ENCODE measurements around the gene TRIM2. TPM values are rescaled to one million over a fixed set of nuclear protein-coding genes. Genes with fewer than 3 reads are reported as not detected.

Gene TRIM2
- polyA plus RNA-seq, 3 donors: 0.50 to 0.96 (median 0.76) TPM

DNA sequence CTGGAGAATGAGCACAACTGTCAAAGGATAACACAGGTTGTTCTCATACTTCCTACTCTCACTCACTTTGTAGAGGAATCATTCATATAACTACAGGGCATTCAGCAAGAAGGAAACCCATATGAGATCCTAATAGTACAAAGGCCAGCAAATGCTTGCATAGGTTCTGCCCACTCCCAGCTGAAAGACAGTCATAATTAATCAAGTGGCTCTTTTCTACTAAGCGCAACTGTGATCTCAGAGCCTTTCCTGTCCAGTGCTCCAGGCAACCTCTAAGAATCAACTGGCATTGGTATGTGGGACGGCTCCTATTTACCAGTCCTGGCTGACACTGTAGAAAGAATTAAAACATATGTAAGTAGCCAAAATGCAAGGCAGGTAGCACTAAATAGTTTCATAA is 121.3 kb downstream of the TRIM2 start:
- intact Hi-C loops (cut with micrococcal nuclease): no loop called here

DNA sequence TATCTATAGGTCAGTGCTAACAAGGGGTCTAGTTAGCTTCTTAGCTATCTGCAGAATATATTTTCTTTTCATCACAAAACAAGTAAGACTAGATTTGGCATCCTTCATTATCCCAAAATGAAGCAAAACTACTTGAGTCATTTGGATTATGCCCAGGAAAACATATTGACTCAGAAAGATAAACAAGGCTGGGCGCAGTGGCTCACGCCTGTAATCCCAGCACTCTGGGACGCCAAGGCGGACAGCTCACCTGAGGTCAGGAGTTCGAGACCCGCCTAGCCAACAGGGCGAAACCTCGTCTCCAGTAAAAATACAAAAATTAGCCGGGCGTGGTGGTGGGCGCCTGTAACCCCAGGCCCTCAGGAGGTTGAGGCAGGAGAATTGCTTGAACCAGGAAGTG is 122.3 kb downstream of the TRIM2 start:
- no peaks in the 10 kb centered on the region for H3K36me3 Mint-ChIP-seq
- no peaks in the 10 kb centered on the region for H4K20me1 ChIP-seq (ENCODE audit: insufficient read depth, low read length)
- peaks cover 5% of the 10 kb centered on the region for H3K4me1 Mint-ChIP-seq
- H3K27me3 Mint-ChIP-seq (ENCODE audit: low read depth in 3 of 3): peaks cover 0 to 2% (median 1%) of the 10 kb centered on the region in 3 donors
- peak overlapping the region in 1 of 7 donors; percentile 53 for H3K27ac Mint-ChIP-seq
- DNase-seq: no peak
- no peaks in the 10 kb centered on the region for H3K9me3 ChIP-seq (replicated peaks in 1 of 2; ENCODE audit: control insufficient read depth in 1 of 2, insufficient read depth in 1 of 2, low read length in 2 of 2)
- H3K9ac ChIP-seq (ENCODE audit: insufficient read depth, low read length, poor library complexity, severe bottlenecking): no peak overlapping the region
- no peak overlapping the region for H3K4me3 ChIP-seq (replicated peaks in 1 of 3; ENCODE audit: low read depth in 2 of 3, low read length in 3 of 3)
- no peak overlapping the region for H3K4me3 Mint-ChIP-seq
- intact Hi-C loops (cut with micrococcal nuclease): no loop called here
- TF ChIP-seq, protein P1, sequence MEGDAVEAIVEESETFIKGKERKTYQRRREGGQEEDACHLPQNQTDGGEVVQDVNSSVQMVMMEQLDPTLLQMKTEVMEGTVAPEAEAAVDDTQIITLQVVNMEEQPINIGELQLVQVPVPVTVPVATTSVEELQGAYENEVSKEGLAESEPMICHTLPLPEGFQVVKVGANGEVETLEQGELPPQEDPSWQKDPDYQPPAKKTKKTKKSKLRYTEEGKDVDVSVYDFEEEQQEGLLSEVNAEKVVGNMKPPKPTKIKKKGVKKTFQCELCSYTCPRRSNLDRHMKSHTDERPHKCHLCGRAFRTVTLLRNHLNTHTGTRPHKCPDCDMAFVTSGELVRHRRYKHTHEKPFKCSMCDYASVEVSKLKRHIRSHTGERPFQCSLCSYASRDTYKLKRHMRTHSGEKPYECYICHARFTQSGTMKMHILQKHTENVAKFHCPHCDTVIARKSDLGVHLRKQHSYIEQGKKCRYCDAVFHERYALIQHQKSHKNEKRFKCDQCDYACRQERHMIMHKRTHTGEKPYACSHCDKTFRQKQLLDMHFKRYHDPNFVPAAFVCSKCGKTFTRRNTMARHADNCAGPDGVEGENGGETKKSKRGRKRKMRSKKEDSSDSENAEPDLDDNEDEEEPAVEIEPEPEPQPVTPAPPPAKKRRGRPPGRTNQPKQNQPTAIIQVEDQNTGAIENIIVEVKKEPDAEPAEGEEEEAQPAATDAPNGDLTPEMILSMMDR (IDR thresholded peaks at IDR 0.05): no peak
- no peaks in the 10 kb centered on the region for H3K79me2 ChIP-seq (ENCODE audit: insufficient read depth, low read length)
- WGBS (ENCODE audit: insufficient coverage): 100% methylated on average over 6 of the region's 11 CpGs
- no peak overlapping the region for H3K27ac ChIP-seq (ENCODE audit: low read depth in 1 of 2, low read length in 2 of 2)
- H2AFZ ChIP-seq (ENCODE audit: insufficient read depth, low read depth, low read length, poor library complexity, severe bottlenecking): no peak overlapping the region
- H3K4me1 ChIP-seq (ENCODE audit: control insufficient read depth in 1 of 2, insufficient read depth in 2 of 2, low read length in 2 of 2): no peaks in the 10 kb centered on the region
- H3K4me2 ChIP-seq (replicated peaks; ENCODE audit: extremely low read depth, low read length, poor library complexity, severe bottlenecking): no peak overlapping the region
- H3K36me3 ChIP-seq (replicated peaks in 1 of 2; ENCODE audit: control insufficient read depth in 1 of 2, insufficient read depth in 2 of 2, low read length in 2 of 2): no peaks in the 10 kb centered on the region
- H3K9me3 Mint-ChIP-seq: no peaks in the 10 kb centered on the region
- H3K27me3 ChIP-seq (ENCODE audit: control insufficient read depth in 2 of 2, insufficient read depth in 2 of 2, low read length in 2 of 2): no peaks in the 10 kb centered on the region

More for the DNA sequence above, 121.3 kb downstream of the TRIM2 start:
- Histone ChIP-seq H3K27me3 (ENCODE audit: control insufficient read depth in 2 of 2, insufficient read depth in 2 of 2, low read length in 2 of 2) (no peaks in the 10 kb centered on the region), H3K79me2 (ENCODE audit: insufficient read depth, low read length) (no peaks in the 10 kb centered on the region), H3K27ac (ENCODE audit: low read depth in 1 of 2, low read length in 2 of 2) (no peak overlapping the region), H3K4me1 (ENCODE audit: control insufficient read depth in 1 of 2, insufficient read depth in 2 of 2, low read length in 2 of 2) (no peaks in the 10 kb centered on the region), H3K9ac (ENCODE audit: insufficient read depth, low read length, poor library complexity, severe bottlenecking) (no peak overlapping the region), H4K20me1 (ENCODE audit: insufficient read depth, low read length) (no peaks in the 10 kb centered on the region), H2AFZ (ENCODE audit: insufficient read depth, low read depth, low read length, poor library complexity, severe bottlenecking) (no peak overlapping the region), H3K36me3 (replicated peaks in 1 of 2; ENCODE audit: control insufficient read depth in 1 of 2, insufficient read depth in 2 of 2, low read length in 2 of 2) (no peaks in the 10 kb centered on the region), H3K4me3 (replicated peaks in 1 of 3; ENCODE audit: low read depth in 2 of 3, low read length in 3 of 3) (no peak overlapping the region), H3K4me2 (replicated peaks; ENCODE audit: extremely low read depth, low read length, poor library complexity, severe bottlenecking) (no peak overlapping the region), H3K9me3 (replicated peaks in 1 of 2; ENCODE audit: control insufficient read depth in 1 of 2, insufficient read depth in 1 of 2, low read length in 2 of 2) (no peaks in the 10 kb centered on the region)
- no peak overlapping the region for H3K4me3 Mint-ChIP-seq
- WGBS (ENCODE audit: insufficient coverage): no CpG with 5 or more reads among the region's 2 CpGs
- H3K27me3 Mint-ChIP-seq (ENCODE audit: low read depth in 3 of 3): peaks cover 1 to 4% (median 2%) of the 10 kb centered on the region in 3 donors
- H3K4me1 Mint-ChIP-seq: peaks cover 5% of the 10 kb centered on the region
- H3K36me3 Mint-ChIP-seq: no peaks in the 10 kb centered on the region
- H3K27ac Mint-ChIP-seq: no peak overlapping the region
- DNase-seq: no peak
- TF ChIP-seq, protein P1 (IDR thresholded peaks at IDR 0.05): no peak
- no peaks in the 10 kb centered on the region for H3K9me3 Mint-ChIP-seq

Data from CD14-positive monocyte (primary cell).